HepG2 (cell line): ENCODE data around the gene NPTX2.

Experiments used
- ATF3 ChIP-seq: sonication (generic); formaldehyde crosslinking; IDR thresholded peaks from 2 replicates; pipeline ENCODE4 v1.4.0; 2020; ENCODE audit warnings: missing genetic modification reagents
- SKI ChIP-seq: fragments of 450-650 bp; IDR thresholded peaks from one replicate; pipeline ENCODE4 v1.6.1; 2018; ENCODE audit warnings: mild to moderate bottlenecking; ENCODE audit not compliant: partially characterized antibody

GRCh38 chr7:98674461-98674860 is 57.4 kb downstream of the NPTX2 start:
- TF ChIP-seq ATF3 (no peak), SKI (no peak)
